H1 (cell line): ENCODE data around the gene PPP1R3F. TPM values are rescaled to one million over a fixed set of nuclear protein-coding genes. Genes with fewer than 3 reads are reported as not detected.

Experiments
- ASH2L ChIP-seq: fragments of 200-600, 300-600 bp; sonication (generic); IDR thresholded peaks from one replicate; pipeline ENCODE4 v1.7.1; 2017; ENCODE audit warnings: low read length
- HDAC2 ChIP-seq, 2 experiments: fragments of 300-600 bp in 1 of 2; sonication (generic) in 1 of 2; IDR thresholded peaks; 2 replicates each; pipeline ENCODE4 v1.6.1; 2011 to 2012; ENCODE audit warnings: low read depth in 2 of 2, low read length in 2 of 2, mild to moderate bottlenecking in 2 of 2, moderate library complexity in 2 of 2, borderline replicate concordance in 1 of 2, inconsistent platforms in 1 of 2
- NANOG ChIP-seq: IDR thresholded peaks from 2 replicates; pipeline ENCODE4 v1.6.1; 2011; ENCODE audit warnings: low read length, low read depth, mild to moderate bottlenecking, inconsistent platforms; ENCODE audit not compliant: insufficient read depth, poor library complexity, severe bottlenecking
- TCF12 ChIP-seq: IDR thresholded peaks from 2 replicates; pipeline ENCODE4 v1.6.1; 2011; ENCODE audit warnings: low read depth, mild to moderate bottlenecking, low read length
- polyA plus RNA-seq, 7 experiments: library from polyadenylated mRNA; depleted of rRNA in 3 of 7; stranded (reverse) in 5 of 7; unstranded in 2 of 7; fragments of >200 nt in 5 of 7; fragments of 200-250 nt in 2 of 7; gene quantifications; 1 replicate in 5 of 7; 2 replicates in 1 of 7; 4 replicates in 1 of 7; pipeline versions ENCODE4 v1.2.1 to v1.2.3, GENCODE V29; 2011 to 2013; ENCODE audit warnings: missing spikeins in 2 of 7, mixed read lengths in 2 of 7
- total RNA-seq: library from RNA; stranded (reverse); fragmentation: NEBNext Ultra II Directional; extraction: Animal tissue kit (Norgen Biotek cat#: 25700); gene quantifications from 2 replicates; pipeline ENCODE4 v1.2.1, GENCODE V29; 2021

PPP1R3F gene
- total and polyA plus RNA-seq, 2 of the 8 experiments (the other 6 are each of a cell fraction or from before 2014, with no cell fraction given): 5.1 to 6.8 TPM

GRCh38 chrX:49250578-49250977 lies 19.0 kb upstream of the PPP1R3F start (continued):
- TF ChIP-seq NANOG (no peak), TCF12 (no peak), HDAC2 (IDR thresholded peaks at IDR 0.05; ENCODE audit: borderline replicate concordance in 1 of 2, low read depth in 2 of 2, low read length in 2 of 2) (no peak), ASH2L (no peak)
